Sigmoid colon (tissue), 4 donors: ENCODE results near the gene RAF1.

ENCODE experiments used
- CTCF ChIP-seq, 4 experiments: fragments of 450-650 bp in 3 of 4; fragments of 200-600 bp in 1 of 4; IDR thresholded peaks; one replicate each; pipeline ENCODE4 v1.5.1; 2016 to 2019; ENCODE audit warnings: antibody characterized with exemption in 4 of 4, mild to moderate bottlenecking in 3 of 4, moderate library complexity in 2 of 4
- POLR2A ChIP-seq, 2 donors: fragments of 450-650 bp; IDR thresholded peaks; one replicate each; pipeline ENCODE4 v1.6.1; 2016; ENCODE audit warnings: antibody characterized with exemption in 2 of 2, mild to moderate bottlenecking in 2 of 2, moderate library complexity in 2 of 2
- POLR2AphosphoS5 ChIP-seq, 4 donors: sonication (generic); formaldehyde crosslinking; IDR thresholded peaks; one replicate each; pipeline ENCODE4 v1.6.1; 2017; ENCODE audit warnings: antibody characterized with exemption in 4 of 4

GRCh38 chr3:12608376-12608775, 55.5 kb downstream of the RAF1 start:
- TF ChIP-seq CTCF (IDR thresholded peaks at IDR 0.05) (no peak), POLR2A (IDR thresholded peaks at IDR 0.05) (no peak), POLR2AphosphoS5 (IDR thresholded peaks at IDR 0.05) (no peak)
